HCT116 (cell line): Measurements from ENCODE around the gene AGAP1. TPM values are rescaled to one million over a fixed set of nuclear protein-coding genes. Genes with fewer than 3 reads are reported as not detected.

Experiments
- ATAC-seq: fragments of 200-7000 bp; cut with Tn5 transposase; 2 replicates; pipeline ENCODE4 v1.9.1; 2020; ENCODE audit warnings: mild to moderate bottlenecking, moderate library complexity
- BruUV-seq: library from RNA; stranded (reverse); fragments of 400-500 nt; replicated peaks from 2 replicates; lab custom pipeline; 2021; lab: Mats Ljungman, UMichigan
- CTCF ChIA-PET: fragments of 300-600 bp; sonication (Branson Sonifier 250); formaldehyde crosslinking; loops from one replicate; lab custom pipeline; 2021; ENCODE audit warnings: antibody characterized with exemption; lab: Charles Lee
- POLR2A ChIA-PET: fragments of 300-600, 350-600 bp; sonication (Branson Sonifier 250); formaldehyde crosslinking; loops from one replicate; lab custom pipeline; 2021; ENCODE audit warnings: antibody characterized with exemption; lab: Charles Lee
- RAD21 ChIA-PET, 2 experiments: fragments of 300-600 bp; sonication (Branson Sonifier 250); formaldehyde crosslinking; loops; one replicate each; lab custom pipeline; 2023; ENCODE audit warnings: low total read pairs in 2 of 2; ENCODE audit not compliant: uncharacterized antibody in 2 of 2, unreplicated experiment in 2 of 2, low non-redundant PET in 1 of 2; lab: Charles Lee
- DNase-seq: peaks from one replicate; pipeline ENCODE4 v3.0.0-alpha.2; 2010; ENCODE audit warnings: low read depth, low spot score
- H2AFZ ChIP-seq: fragments of 200-600 bp; shearing (Covaris generic), sonication (generic); 2 replicates; pipeline ENCODE4 v1.6.1; 2017; ENCODE audit warnings: low read depth, mixed run types, mixed read lengths, antibody characterized with exemption, low read length; ENCODE audit not compliant: poor library complexity, severe bottlenecking
- H3K27ac ChIP-seq: 2 replicates; pipeline ENCODE4 v1.5.1; 2012; ENCODE audit warnings: low read depth, low read length
- H3K27me3 ChIP-seq: fragments of 200-600 bp; sonication (generic); 2 replicates; pipeline ENCODE4 v1.6.1; 2016; ENCODE audit warnings: mixed run types, low read length, mixed read lengths; ENCODE audit not compliant: insufficient read depth
- H3K36me3 ChIP-seq, 2 experiments: fragments of 200-500 bp in 1 of 2; fragments of 200-600 bp in 1 of 2; sonication (Bioruptor generic) in 1 of 2; sonication (generic) in 1 of 2; 2 replicates each; pipeline versions ENCODE4 v1.5.1 to v1.6.1; 2014 to 2016; ENCODE audit warnings: low read length in 2 of 2, inconsistent platforms in 1 of 2, mixed read lengths in 1 of 2, mixed run types in 1 of 2; ENCODE audit not compliant: insufficient read depth in 2 of 2, control insufficient read depth in 1 of 2
- H3K4me1 ChIP-seq, 2 experiments: fragments of 200-600 bp in 1 of 2; sonication (generic) in 1 of 2; 2 replicates each; pipeline versions ENCODE4 v1.5.1 to v1.6.1; 2012 to 2017; ENCODE audit warnings: low read length in 2 of 2, inconsistent platforms in 1 of 2, mild to moderate bottlenecking in 1 of 2, mixed read lengths in 1 of 2, mixed run types in 1 of 2, moderate library complexity in 1 of 2; ENCODE audit not compliant: insufficient read depth in 2 of 2, control insufficient read depth in 1 of 2
- H3K4me2 ChIP-seq: fragments of 200-600 bp; sonication (generic); 2 replicates; pipeline ENCODE4 v1.6.1; 2017; ENCODE audit warnings: mixed run types, low read length, mixed read lengths
- H3K4me3 ChIP-seq, 2 experiments: fragments of 200-600 bp in 1 of 2; sonication (generic) in 1 of 2; replicated peaks in 1 of 2; 2 replicates each; pipeline ENCODE4 v1.5.1; 2011 to 2016; ENCODE audit warnings: low read length in 2 of 2, control low read depth in 1 of 2, low read depth in 1 of 2, mild to moderate bottlenecking in 1 of 2, mixed read lengths in 1 of 2, mixed run types in 1 of 2
- H3K79me2 ChIP-seq: fragments of 200-600 bp; sonication (generic); 2 replicates; pipeline ENCODE4 v1.6.1; 2017; ENCODE audit warnings: mild to moderate bottlenecking, mixed run types, low read length, moderate library complexity, mixed read lengths; ENCODE audit not compliant: insufficient read depth
- H3K9ac ChIP-seq: fragments of 200-600 bp; sonication (generic); 2 replicates; pipeline ENCODE4 v1.6.1; 2016; ENCODE audit warnings: low read length, mixed read lengths
- H3K9me2 ChIP-seq: fragments of 200-600 bp; sonication (generic), shearing (Covaris generic); 2 replicates; pipeline ENCODE4 v1.6.1; 2017; ENCODE audit warnings: mixed run types, mild to moderate bottlenecking, moderate library complexity; ENCODE audit not compliant: insufficient read depth
- H3K9me3 ChIP-seq, 2 experiments: fragments of 200-500 bp in 1 of 2; fragments of 200-600 bp in 1 of 2; sonication (Bioruptor generic) in 1 of 2; sonication (generic) in 1 of 2; 2 replicates each; pipeline ENCODE4 v1.6.1; 2014 to 2017; ENCODE audit warnings: low read length in 2 of 2, mixed read lengths in 2 of 2, inconsistent platforms in 1 of 2, low read depth in 1 of 2, mild to moderate bottlenecking in 1 of 2, mixed run types in 1 of 2, moderate library complexity in 1 of 2; ENCODE audit not compliant: control insufficient read depth in 1 of 2, insufficient read depth in 1 of 2
- H4K20me1 ChIP-seq: fragments of 200-600 bp; sonication (generic), shearing (Covaris generic); 2 replicates; pipeline ENCODE4 v1.6.1; 2017; ENCODE audit warnings: mixed run types, mild to moderate bottlenecking, moderate library complexity; ENCODE audit not compliant: insufficient read depth
- ATF3 ChIP-seq: IDR thresholded peaks from 2 replicates; pipeline ENCODE4 v1.6.1; 2012
- CEBPB ChIP-seq: IDR thresholded peaks from 2 replicates; pipeline ENCODE4 v1.6.1; 2012; ENCODE audit warnings: low read depth
- EGR1 ChIP-seq: IDR thresholded peaks from 2 replicates; pipeline ENCODE4 v1.6.1; 2012; ENCODE audit warnings: low read depth
- ELF1 ChIP-seq: IDR thresholded peaks from 2 replicates; pipeline ENCODE4 v1.6.1; 2012; ENCODE audit warnings: low read depth, borderline replicate concordance
- EZH2phosphoT487 ChIP-seq: fragments of 200-600 bp; IDR thresholded peaks from 2 replicates; pipeline ENCODE4 v1.6.1; 2018; ENCODE audit warnings: antibody characterized with exemption, borderline replicate concordance
- FOSL1 ChIP-seq: IDR thresholded peaks from 2 replicates; pipeline ENCODE4 v1.6.1; 2012; ENCODE audit warnings: low read depth
- MAX ChIP-seq: IDR thresholded peaks from 2 replicates; pipeline ENCODE4 v1.6.1; 2012
- POLR2A ChIP-seq: IDR thresholded peaks from 2 replicates; pipeline ENCODE4 v1.7.0; 2011; ENCODE audit warnings: borderline replicate concordance; ENCODE audit not compliant: insufficient read depth, insufficient read length; ENCODE audit errors: extremely low read depth
- POLR2AphosphoS5 ChIP-seq: IDR thresholded peaks from 2 replicates; pipeline ENCODE4 v1.6.1; 2011; ENCODE audit warnings: mild to moderate bottlenecking, low read depth, low read length, moderate library complexity
- RAD21 ChIP-seq: IDR thresholded peaks from 2 replicates; pipeline ENCODE4 v1.6.1; 2012; ENCODE audit warnings: low read depth, mild to moderate bottlenecking
- SIN3A ChIP-seq: IDR thresholded peaks from 2 replicates; pipeline ENCODE4 v1.6.1; 2012; ENCODE audit warnings: low read depth
- SP1 ChIP-seq: IDR thresholded peaks from 2 replicates; pipeline ENCODE4 v1.6.1; 2012; ENCODE audit warnings: low read depth
- SRF ChIP-seq: IDR thresholded peaks from 2 replicates; pipeline ENCODE4 v1.6.1; 2012; ENCODE audit warnings: low read depth
- YY1 ChIP-seq: IDR thresholded peaks from 2 replicates; pipeline ENCODE4 v1.6.1; 2011; ENCODE audit warnings: low read length, low read depth, moderate library complexity, mild to moderate bottlenecking; ENCODE audit not compliant: insufficient replicate concordance; ENCODE audit errors: extremely low read depth
- ZNF274 ChIP-seq: fragments of 200-500 bp; sonication (Bioruptor generic); IDR thresholded peaks from 2 replicates; pipeline ENCODE4 v1.6.1; 2014; ENCODE audit warnings: mild to moderate bottlenecking, low read depth, low read length, inconsistent platforms
- intact Hi-C: fragments of 100-400 bp; cut with micrococcal nuclease; formaldehyde crosslinking; loops from 2 replicates; pipeline ENCODE4 v1.10.0; 2022
- total RNA-seq: library from RNA; stranded (reverse); gene quantifications from one replicate; pipeline ENCODE4 v1.2.1, GENCODE V29; 2021; ENCODE audit not compliant: unreplicated experiment
- TF ChIP-seq, protein P1 (sequence below), 3 experiments: fragments of 200-600 bp in 1 of 3; sonication (generic) in 1 of 3; IDR thresholded peaks in 2 of 3; conservative IDR thresholded peaks in 1 of 3; 2 replicates each; pipeline ENCODE4 v1.5.1; 2012 to 2017; ENCODE audit warnings: low read depth in 2 of 3, low read length in 2 of 3, antibody characterized with exemption in 1 of 3, borderline replicate concordance in 1 of 3, control low read depth in 1 of 3, mild to moderate bottlenecking in 1 of 3, mixed read lengths in 1 of 3, mixed run types in 1 of 3, moderate library complexity in 1 of 3; ENCODE audit not compliant: insufficient read depth in 1 of 3

The AGAP1 gene
- total RNA-seq, 1 experiment from 2014 or later: 43.8 TPM

- Histone ChIP-seq H3K9me3 (no peaks in the 10 kb centered on the region), H3K9me2 (no peaks in the 10 kb centered on the region), H2AFZ (no peak overlapping the region), H3K4me2 (no peak overlapping the region), H3K4me1 (no peaks in the 10 kb centered on the region), H3K27me3 (no peaks in the 10 kb centered on the region), H4K20me1 (no peaks in the 10 kb centered on the region), H3K4me3 (no peak overlapping the region), H3K27ac (no peak overlapping the region), H3K79me2 (peaks cover 89% of the 10 kb centered on the region), H3K9ac (no peak overlapping the region), H3K36me3 (no peaks in the 10 kb centered on the region)
- POLR2A ChIA-PET: no interaction called here
- ATAC-seq (no peak), DNase-seq (no peak)
- intact Hi-C loops: no loop called here
- no TSS peak for BruUV-seq
- RAD21 ChIA-PET: no interaction called here
- TF ChIP-seq SIN3A (no peak), MAX (no peak), YY1 (no peak), SP1 (no peak), EGR1 (no peak), FOSL1 (no peak), RAD21 (no peak), POLR2A (no peak), EZH2phosphoT487 (no peak), ZNF274 (no peak), CEBPB (no peak), POLR2AphosphoS5 (no peak), SRF (no peak), ELF1 (no peak), ATF3 (no peak)
- TF ChIP-seq, protein P1, sequence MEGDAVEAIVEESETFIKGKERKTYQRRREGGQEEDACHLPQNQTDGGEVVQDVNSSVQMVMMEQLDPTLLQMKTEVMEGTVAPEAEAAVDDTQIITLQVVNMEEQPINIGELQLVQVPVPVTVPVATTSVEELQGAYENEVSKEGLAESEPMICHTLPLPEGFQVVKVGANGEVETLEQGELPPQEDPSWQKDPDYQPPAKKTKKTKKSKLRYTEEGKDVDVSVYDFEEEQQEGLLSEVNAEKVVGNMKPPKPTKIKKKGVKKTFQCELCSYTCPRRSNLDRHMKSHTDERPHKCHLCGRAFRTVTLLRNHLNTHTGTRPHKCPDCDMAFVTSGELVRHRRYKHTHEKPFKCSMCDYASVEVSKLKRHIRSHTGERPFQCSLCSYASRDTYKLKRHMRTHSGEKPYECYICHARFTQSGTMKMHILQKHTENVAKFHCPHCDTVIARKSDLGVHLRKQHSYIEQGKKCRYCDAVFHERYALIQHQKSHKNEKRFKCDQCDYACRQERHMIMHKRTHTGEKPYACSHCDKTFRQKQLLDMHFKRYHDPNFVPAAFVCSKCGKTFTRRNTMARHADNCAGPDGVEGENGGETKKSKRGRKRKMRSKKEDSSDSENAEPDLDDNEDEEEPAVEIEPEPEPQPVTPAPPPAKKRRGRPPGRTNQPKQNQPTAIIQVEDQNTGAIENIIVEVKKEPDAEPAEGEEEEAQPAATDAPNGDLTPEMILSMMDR (IDR thresholded peaks at IDR 0.05 in 2 of 3, conservative IDR thresholded peaks at IDR 0.05 in 1 of 3; ENCODE audit: borderline replicate concordance in 1 of 3, insufficient read depth in 1 of 3, low read depth in 2 of 3, low read length in 2 of 3): no peak
- CTCF ChIA-PET: interaction anchor here (0.7 to 1.0 kb wide), 2 partner anchors 16 to 137 kb away, joined by 4 read pairs; no protein-coding TSS in a partner anchor
These were observed 115.5 kb downstream of the AGAP1 start for GRCh38 chr2:235609321-235609720.
